T-helper 17 cell (primary cell): ENCODE measurements around the gene C16orf82. TPM values are rescaled to one million over a fixed set of nuclear protein-coding genes. Genes with fewer than 3 reads are reported as not detected.

ENCODE experiments used
- ATAC-seq: fragments of 150-1000 bp; cut with Tn5 transposase; 2 replicates; pipeline ENCODE4 v1.10.0; 2021; ENCODE audit warnings: mild to moderate bottlenecking, moderate library complexity
- DNase-seq, 3 donors: peaks; one replicate each; pipeline versions ENCODE4 v3.0.0 to v3.0.0-alpha.2; 2020 to 2021
- H3K9me3 ChIP-seq: one replicate; pipeline ENCODE4 v1.7.0; 2013; ENCODE audit warnings: low read length, mild to moderate bottlenecking; ENCODE audit not compliant: control insufficient read depth, poor library complexity, severe bottlenecking
- H3K27ac Mint-ChIP-seq: one replicate; pipeline ENCODE4 v1.8.0; 2022; ENCODE audit warnings: mild to moderate bottlenecking, moderate library complexity, mixed read lengths
- H3K27me3 Mint-ChIP-seq: one replicate; pipeline ENCODE4 v1.8.0; 2022; ENCODE audit warnings: mixed read lengths
- H3K36me3 Mint-ChIP-seq: one replicate; pipeline ENCODE4 v1.8.0; 2022; ENCODE audit warnings: low read depth, mixed read lengths
- H3K4me1 Mint-ChIP-seq: one replicate; pipeline ENCODE4 v1.8.0; 2022; ENCODE audit warnings: mild to moderate bottlenecking, mixed read lengths
- H3K4me3 Mint-ChIP-seq: one replicate; pipeline ENCODE4 v1.8.0; 2022; ENCODE audit warnings: mild to moderate bottlenecking, moderate library complexity, mixed read lengths
- total RNA-seq, 4 donors: library from RNA in 2 of 4; stranded (reverse) in 2 of 4; gene quantifications; one replicate each; pipeline ENCODE4 v1.2.3 and lab custom pipeline; 2022 to 2026

The C16orf82 gene
- total RNA-seq, 2 donors from 2014 or later: not detected

- Mint-ChIP-seq H3K4me3 (no peak overlapping the region), H3K36me3 (no peaks in the 10 kb centered on the region), H3K4me1 (peaks cover 2% of the 10 kb centered on the region), H3K27me3 (peaks cover 9% of the 10 kb centered on the region), H3K27ac (no peak overlapping the region)
- ATAC-seq (no peak), DNase-seq (no peak)
- H3K9me3 ChIP-seq: no peaks in the 10 kb centered on the region
These were observed 36.2 kb downstream of the C16orf82 start for GRCh38 chr16:27102701-27103575.

DNA sequence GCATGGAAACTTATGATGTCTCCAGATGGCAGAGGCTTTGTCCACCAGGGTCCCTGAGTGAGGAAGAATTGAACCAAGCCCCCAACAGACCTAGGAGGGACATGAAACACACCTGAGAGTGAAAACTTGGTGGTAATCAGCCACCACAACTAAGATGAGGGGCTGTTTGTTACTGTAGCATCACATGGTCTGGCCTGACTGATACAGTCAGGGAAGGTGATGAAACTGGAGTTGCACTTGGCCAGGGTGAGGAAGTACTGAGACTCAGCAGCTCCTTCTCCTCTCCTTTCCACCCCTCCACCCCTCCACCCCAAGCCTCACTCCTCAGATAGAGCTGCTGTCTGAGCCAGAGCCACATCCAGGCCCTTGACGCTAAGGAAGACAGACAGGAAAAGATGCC lies 37.2 kb downstream of the C16orf82 start:
- DNase-seq: no peak
- no peak overlapping the region for H3K27ac Mint-ChIP-seq
- no peak overlapping the region for H3K4me3 Mint-ChIP-seq
- no peaks in the 10 kb centered on the region for H3K9me3 ChIP-seq
- peaks cover 4% of the 10 kb centered on the region for H3K4me1 Mint-ChIP-seq
- H3K36me3 Mint-ChIP-seq: no peaks in the 10 kb centered on the region
- no peak for ATAC-seq
- peaks cover 4% of the 10 kb centered on the region for H3K27me3 Mint-ChIP-seq

DNA sequence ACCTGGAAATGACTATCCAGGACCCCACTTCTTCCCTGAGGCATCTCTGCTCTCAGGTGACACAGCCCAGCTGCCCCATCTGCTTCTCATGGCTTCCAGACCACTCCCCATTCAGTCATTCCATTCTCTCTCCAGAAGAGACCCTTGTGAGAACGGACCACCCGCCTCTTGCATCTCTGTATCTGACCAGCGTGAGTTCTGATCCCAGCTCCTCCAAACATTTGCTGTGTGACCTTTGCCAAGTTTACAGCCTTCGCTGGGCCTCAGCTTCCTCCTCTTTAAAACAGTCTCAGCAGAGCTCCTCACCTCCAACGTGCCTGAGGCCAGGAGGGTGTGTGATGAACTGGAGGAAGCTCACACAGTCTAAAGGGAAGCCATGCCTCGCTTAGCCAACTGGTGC lies 39.6 kb downstream of the C16orf82 start:
- Mint-ChIP-seq H3K4me1 (peaks cover 9% of the 10 kb centered on the region), H3K27me3 (no peaks in the 10 kb centered on the region), H3K36me3 (no peaks in the 10 kb centered on the region), H3K4me3 (no peak overlapping the region), H3K27ac (no peak overlapping the region)
- no peak for ATAC-seq
- no peaks in the 10 kb centered on the region for H3K9me3 ChIP-seq
- DNase-seq: no peak

- no peak overlapping the region for H3K4me3 Mint-ChIP-seq
- no peak overlapping the region for H3K27ac Mint-ChIP-seq
- ATAC-seq (no peak), DNase-seq (no peak)
- peaks cover 12% of the 10 kb centered on the region for H3K4me1 Mint-ChIP-seq
- H3K36me3 Mint-ChIP-seq: no peaks in the 10 kb centered on the region
- no peaks in the 10 kb centered on the region for H3K27me3 Mint-ChIP-seq
- H3K9me3 ChIP-seq: no peaks in the 10 kb centered on the region
These were observed 40.5 kb downstream of the C16orf82 start for GRCh38 chr16:27107185-27107592.

GRCh38 chr16:27108051-27108770 lies 41.5 kb downstream of the C16orf82 start:
- Mint-ChIP-seq H3K4me3 (peak overlapping the region; percentile 73), H3K4me1 (peaks cover 14% of the 10 kb centered on the region), H3K27ac (no peak overlapping the region), H3K27me3 (no peaks in the 10 kb centered on the region), H3K36me3 (no peaks in the 10 kb centered on the region)
- no peaks in the 10 kb centered on the region for H3K9me3 ChIP-seq
- DNase-seq: no peak
- no peak for ATAC-seq

DNA sequence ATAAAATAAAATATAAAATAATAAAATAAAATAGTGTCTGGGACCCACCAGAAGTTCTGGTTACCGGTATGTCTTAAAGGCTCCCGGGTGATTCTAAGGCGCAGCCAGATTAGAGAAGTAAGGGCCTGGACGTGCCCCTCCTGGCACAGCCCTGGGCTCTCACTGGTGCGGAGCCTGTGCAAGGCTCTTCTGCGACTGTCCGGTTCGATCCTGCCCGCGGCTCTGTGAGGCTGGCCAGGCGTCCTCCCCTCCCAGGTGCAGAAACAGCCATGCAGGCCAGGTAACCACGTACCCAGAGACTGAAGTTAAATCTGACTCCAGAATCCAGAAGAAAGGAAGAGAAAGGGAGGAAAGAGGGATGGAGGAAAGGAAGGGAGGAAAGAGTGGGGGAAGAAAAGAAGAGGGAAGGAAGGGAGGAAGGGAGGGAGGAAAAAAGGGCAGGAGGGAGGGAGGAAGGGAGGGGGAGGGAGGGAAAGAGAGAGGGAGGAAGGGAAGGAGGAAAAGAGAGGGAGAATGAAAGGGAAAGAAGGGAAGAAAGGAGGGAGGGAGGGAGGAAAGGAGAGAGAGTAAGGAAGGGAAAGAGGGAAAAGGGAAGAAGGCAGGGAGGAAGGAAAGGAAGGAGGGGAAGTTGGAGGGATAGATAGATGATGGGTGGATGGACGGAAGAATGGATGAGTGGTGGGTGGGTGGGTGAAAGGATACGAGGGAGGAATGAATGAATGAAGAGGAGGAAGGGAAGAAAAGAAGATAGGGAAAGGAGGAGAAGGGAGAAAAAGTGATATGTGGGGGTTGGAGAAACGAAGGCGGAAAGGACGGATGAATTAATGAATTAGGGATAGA lies 42.3 kb downstream of the C16orf82 start:
- ATAC-seq (no peak), DNase-seq (no peak)
- Mint-ChIP-seq H3K27me3 (peaks cover 2% of the 10 kb centered on the region), H3K36me3 (no peaks in the 10 kb centered on the region), H3K4me3 (peak overlapping the region; percentile 78), H3K4me1 (peaks cover 17% of the 10 kb centered on the region), H3K27ac (peak overlapping the region; percentile 34)
- H3K9me3 ChIP-seq: no peaks in the 10 kb centered on the region

DNA sequence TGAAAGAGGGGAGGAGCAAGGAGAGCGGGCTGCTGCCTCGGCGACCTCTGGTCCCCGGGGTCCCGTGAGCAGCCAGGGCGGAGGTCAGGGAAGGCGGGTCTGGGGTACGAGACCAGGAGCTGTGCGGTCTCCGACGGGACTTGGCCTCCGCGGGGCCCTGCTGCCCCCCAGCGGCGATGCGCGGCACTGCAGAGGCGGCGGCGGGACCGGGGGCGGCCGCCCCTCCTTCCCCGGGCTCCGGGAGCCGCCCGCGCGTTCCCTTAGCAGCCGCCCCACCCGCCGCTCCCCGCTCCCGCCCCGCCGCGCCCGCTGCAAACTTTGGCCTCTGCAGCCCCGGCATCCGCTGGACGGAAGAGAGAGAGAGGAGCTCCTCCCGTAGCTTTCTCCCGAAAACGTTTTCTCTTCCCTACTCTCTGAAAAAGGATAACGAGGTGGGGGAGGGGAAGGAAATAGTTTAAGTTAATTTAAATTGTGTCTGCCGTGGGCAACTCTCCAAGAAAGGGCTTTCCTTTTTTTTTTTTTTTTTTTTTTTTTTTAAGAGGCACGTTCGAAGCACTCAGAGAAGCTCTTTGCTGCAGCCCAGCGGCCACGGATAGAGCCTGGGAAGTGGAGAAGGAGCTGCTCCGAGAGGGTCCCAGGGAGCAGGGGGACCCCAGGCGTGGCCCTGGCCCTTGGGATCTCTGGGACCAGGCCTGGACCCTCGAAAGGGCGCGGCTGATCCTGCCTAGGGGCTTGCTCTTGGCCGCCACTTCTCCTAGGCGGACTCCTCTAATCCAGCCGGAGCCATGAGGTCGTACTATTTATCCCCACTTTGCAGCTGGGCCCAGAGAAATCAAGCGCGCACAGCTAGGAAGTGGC lies 43.2 kb downstream of the C16orf82 start:
- Mint-ChIP-seq H3K4me1 (peaks cover 21% of the 10 kb centered on the region), H3K27ac (peak overlapping the region; percentile 34), H3K36me3 (no peaks in the 10 kb centered on the region), H3K27me3 (peaks cover 7% of the 10 kb centered on the region), H3K4me3 (peak overlapping the region; percentile 78)
- peak; percentile 91 for ATAC-seq
- DNase-seq: peak; percentile 63 to 87 (median 67)
- H3K9me3 ChIP-seq: no peaks in the 10 kb centered on the region

GRCh38 chr16:27110524-27110896 lies 43.8 kb downstream of the C16orf82 start:
- Mint-ChIP-seq H3K4me3 (no peak overlapping the region), H3K36me3 (no peaks in the 10 kb centered on the region), H3K27me3 (peaks cover 7% of the 10 kb centered on the region), H3K27ac (no peak overlapping the region), H3K4me1 (peaks cover 21% of the 10 kb centered on the region)
- no peak for DNase-seq
- no peaks in the 10 kb centered on the region for H3K9me3 ChIP-seq
- no peak for ATAC-seq

GRCh38 chr16:27111486-27111885 lies 44.8 kb downstream of the C16orf82 start:
- H3K9me3 ChIP-seq: no peaks in the 10 kb centered on the region
- H3K36me3 Mint-ChIP-seq: no peaks in the 10 kb centered on the region
- no peak for DNase-seq
- H3K27me3 Mint-ChIP-seq: peaks cover 7% of the 10 kb centered on the region
- peak; percentile 16 for ATAC-seq
- no peak overlapping the region for H3K4me3 Mint-ChIP-seq
- H3K27ac Mint-ChIP-seq: peak overlapping the region; percentile 14
- peaks cover 19% of the 10 kb centered on the region for H3K4me1 Mint-ChIP-seq

DNA sequence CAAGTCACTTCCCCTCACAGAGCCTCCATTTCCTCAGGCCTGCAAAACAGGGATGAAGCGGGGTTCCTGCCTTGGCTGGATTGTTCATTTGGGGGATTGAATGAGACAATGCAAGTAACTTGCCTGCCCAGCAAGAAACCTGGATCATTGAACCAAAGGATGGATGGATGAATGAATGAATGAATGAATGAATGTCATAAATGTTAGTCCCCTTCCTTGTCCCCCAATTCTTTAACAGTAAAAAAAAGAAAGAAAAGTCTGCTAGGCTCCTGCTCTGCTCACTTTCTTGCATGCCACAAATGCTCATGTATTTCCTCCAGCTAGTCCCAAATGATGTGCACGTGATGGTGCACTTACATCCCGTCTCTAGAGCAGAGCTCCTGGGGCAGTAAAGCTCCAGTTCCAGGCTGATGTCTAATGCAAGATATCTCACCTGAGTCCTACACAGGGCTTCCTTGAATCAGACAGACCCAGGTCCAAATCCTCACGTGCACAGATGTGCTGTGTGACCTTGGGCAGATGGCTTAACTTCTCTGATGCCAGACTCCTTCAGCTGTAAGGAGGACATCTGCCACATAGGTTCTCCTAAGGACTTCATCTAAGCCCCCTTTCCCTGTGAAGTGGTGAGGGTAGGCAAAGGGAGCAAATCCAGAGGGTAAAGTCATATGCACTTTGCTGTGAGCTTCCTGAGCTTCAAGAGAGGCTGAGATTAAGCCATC lies 45.5 kb downstream of the C16orf82 start:
- DNase-seq (no peak), ATAC-seq (no peak)
- Mint-ChIP-seq H3K36me3 (peaks cover 2% of the 10 kb centered on the region), H3K4me3 (no peak overlapping the region), H3K4me1 (peaks cover 19% of the 10 kb centered on the region), H3K27ac (peak overlapping the region; percentile 87), H3K27me3 (peaks cover 11% of the 10 kb centered on the region)
- H3K9me3 ChIP-seq: no peaks in the 10 kb centered on the region

- peaks cover 4% of the 10 kb centered on the region for H3K36me3 Mint-ChIP-seq
- H3K27ac Mint-ChIP-seq: peak overlapping the region; percentile 87
- no peaks in the 10 kb centered on the region for H3K9me3 ChIP-seq
- no peak overlapping the region for H3K4me3 Mint-ChIP-seq
- ATAC-seq (no peak), DNase-seq (no peak)
- peaks cover 19% of the 10 kb centered on the region for H3K4me1 Mint-ChIP-seq
- H3K27me3 Mint-ChIP-seq: peaks cover 15% of the 10 kb centered on the region
These were observed 46.7 kb downstream of the C16orf82 start for GRCh38 chr16:27113341-27113841.

DNA sequence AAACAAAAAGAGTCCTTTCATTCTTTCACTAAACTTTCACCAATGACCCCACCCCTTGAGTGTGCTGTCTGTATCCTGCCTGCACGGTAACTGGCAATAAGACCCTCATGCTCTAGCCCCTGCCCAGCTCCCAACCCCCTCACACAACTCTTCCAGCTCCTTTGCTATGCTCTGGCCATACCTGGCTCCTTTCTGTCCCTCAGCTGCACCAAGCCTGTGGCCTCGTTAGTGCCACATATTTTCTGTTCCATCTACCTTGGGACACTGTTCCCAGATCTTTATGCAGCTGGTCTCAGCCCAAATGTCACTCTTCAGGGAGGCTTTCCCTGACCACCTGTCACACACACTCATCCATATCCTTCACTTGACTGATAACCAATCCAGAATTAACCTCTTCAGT lies 47.3 kb downstream of the C16orf82 start:
- DNase-seq (no peak), ATAC-seq (no peak)
- Mint-ChIP-seq H3K4me3 (no peak overlapping the region), H3K27ac (no peak overlapping the region), H3K27me3 (peaks cover 18% of the 10 kb centered on the region), H3K4me1 (peaks cover 17% of the 10 kb centered on the region), H3K36me3 (peaks cover 4% of the 10 kb centered on the region)
- no peaks in the 10 kb centered on the region for H3K9me3 ChIP-seq
